GM23248 (cell line): ENCODE results near the gene CPED1. TPM values are rescaled to one million over a fixed set of nuclear protein-coding genes. Genes with fewer than 3 reads are reported as not detected.
"Not testable (repeated sequence)": the region's sequence is repeated elsewhere in the genome, so short reads cannot be mapped to it uniquely, and the experiment has no call there.

Source experiments
- DNase-seq: peaks from one replicate; pipeline ENCODE4 v3.0.0-alpha.2; 2015
- H2AFZ ChIP-seq: fragments of 200-600 bp; sonication (generic); 2 replicates; pipeline ENCODE4 v1.6.1; 2016; ENCODE audit warnings: antibody characterized with exemption
- H3F3A ChIP-seq: fragments of 200-600 bp; sonication (generic); 2 replicates; pipeline ENCODE4 v1.6.1; 2016; ENCODE audit warnings: mild to moderate bottlenecking, antibody characterized with exemption, mixed run types; ENCODE audit not compliant: insufficient read depth
- H3K27ac ChIP-seq: fragments of 200-600 bp; sonication (generic); 2 replicates; pipeline ENCODE4 v1.5.1; 2016; ENCODE audit warnings: mild to moderate bottlenecking
- H3K27me3 ChIP-seq: fragments of 200-600 bp; sonication (generic); replicated peaks from 2 replicates; pipeline ENCODE4 v1.6.1; 2016; ENCODE audit warnings: mild to moderate bottlenecking; ENCODE audit not compliant: insufficient read depth
- H3K36me3 ChIP-seq: fragments of 200-600 bp; sonication (generic); 2 replicates; pipeline ENCODE4 v1.6.1; 2016; ENCODE audit warnings: low read depth, mild to moderate bottlenecking
- H3K4me1 ChIP-seq: fragments of 200-600 bp; sonication (generic); 2 replicates; pipeline ENCODE4 v1.6.1; 2016; ENCODE audit warnings: mild to moderate bottlenecking; ENCODE audit not compliant: insufficient read depth
- H3K4me2 ChIP-seq: fragments of 200-600 bp; sonication (generic); one replicate; pipeline ENCODE4 v1.6.1; 2016; ENCODE audit warnings: mild to moderate bottlenecking; ENCODE audit not compliant: unreplicated experiment
- H3K4me3 ChIP-seq: fragments of 200-600 bp; sonication (generic); 2 replicates; pipeline ENCODE4 v1.5.1; 2016; ENCODE audit warnings: mild to moderate bottlenecking
- H3K79me2 ChIP-seq: fragments of 200-600 bp; sonication (generic); 2 replicates; pipeline ENCODE4 v1.6.1; 2016; ENCODE audit warnings: mild to moderate bottlenecking; ENCODE audit not compliant: insufficient read depth
- H3K9ac ChIP-seq: fragments of 200-600 bp; sonication (generic); 2 replicates; pipeline ENCODE4 v1.6.1; 2016; ENCODE audit warnings: mild to moderate bottlenecking
- H3K9me2 ChIP-seq: fragments of 200-600 bp; sonication (generic); 2 replicates; pipeline ENCODE4 v1.6.1; 2016; ENCODE audit warnings: mixed run types, mild to moderate bottlenecking, moderate library complexity; ENCODE audit not compliant: insufficient read depth
- H3K9me3 ChIP-seq: fragments of 200-600 bp; sonication (generic); one replicate; pipeline ENCODE4 v1.6.1; 2017; ENCODE audit warnings: low read depth
- H4K20me1 ChIP-seq: fragments of 200-600 bp; sonication (generic); 2 replicates; pipeline ENCODE4 v1.6.0; 2016; ENCODE audit not compliant: insufficient read depth
- EZH2 ChIP-seq: fragments of 200-600 bp; sonication (generic); IDR thresholded peaks from 2 replicates; pipeline ENCODE4 v1.6.1; 2018; ENCODE audit warnings: antibody characterized with exemption, mild to moderate bottlenecking; ENCODE audit not compliant: insufficient read depth, poor library complexity, severe bottlenecking
- EZH2phosphoT487 ChIP-seq: fragments of 200-600 bp; sonication (generic); IDR thresholded peaks from 2 replicates; pipeline ENCODE4 v1.6.1; 2018; ENCODE audit warnings: antibody characterized with exemption, moderate library complexity, mild to moderate bottlenecking, low read depth; ENCODE audit not compliant: insufficient read depth
- WGBS, 2 experiments: methylation state at CpG; one replicate each; pipeline ENCODE4 v1.1.6; 2015 to 2017; ENCODE audit warnings: low lambda C conversion rate in 2 of 2, low coverage in 1 of 2; ENCODE audit errors: missing lambda C conversion rate in 2 of 2; 5-methylcytosine and 5-hydroxymethylcytosine counted together
- in situ Hi-C: fragments of 300-500 bp; cut with MboI; formaldehyde crosslinking; loops from 2 replicates; pipeline ENCODE4 v1.15.0; 2020
- polyA plus RNA-seq: library from polyadenylated mRNA; unstranded; fragments of >200 nt; fragmentation: Nextera tagmentation; extraction: Ambion mirVana; gene quantifications from 2 replicates; pipeline ENCODE4 v1.2.1, GENCODE V29; 2016
- total RNA-seq: library from RNA; depleted of rRNA; stranded (reverse); fragments of >200 nt; shearing (Covaris generic); gene quantifications from 2 replicates; pipeline ENCODE4 v1.2.3, GENCODE V29; 2014

Gene CPED1
- total and polyA plus RNA-seq, 2 experiments from 2014 or later = 12.4 to 20.2 TPM

DNA sequence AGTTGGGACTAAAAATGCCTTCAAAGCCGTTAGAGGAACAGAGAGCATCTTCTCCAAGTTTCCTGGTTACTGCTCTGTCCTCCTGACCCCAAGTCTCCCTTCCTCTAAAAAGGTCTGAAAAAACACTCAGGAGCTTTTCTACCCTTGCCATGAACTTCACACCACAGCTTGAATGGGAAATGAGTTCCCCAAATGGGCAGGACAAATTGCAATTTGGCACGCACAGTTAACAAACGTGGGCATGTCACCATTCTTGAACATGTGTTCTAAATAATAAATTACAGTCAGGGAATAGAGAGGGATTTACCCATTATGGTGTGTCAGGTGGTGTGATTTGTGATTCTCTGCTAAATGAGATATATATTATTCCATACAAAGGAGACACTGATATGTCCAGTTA is 249.1 kb downstream of the CPED1 start:
- no peak overlapping the region for H3K27ac ChIP-seq
- H2AFZ ChIP-seq = no peak overlapping the region
- no peak overlapping the region for H3K4me3 ChIP-seq
- H3F3A ChIP-seq = no peaks in the 10 kb centered on the region
- no peak for DNase-seq
- no peaks in the 10 kb centered on the region for H4K20me1 ChIP-seq
- no peaks in the 10 kb centered on the region for H3K79me2 ChIP-seq
- H3K4me1 ChIP-seq = no peaks in the 10 kb centered on the region
- no peak overlapping the region for H3K4me2 ChIP-seq
- H3K27me3 ChIP-seq = no peaks in the 10 kb centered on the region
- WGBS, 2 experiments = 70% methylated on average over 3 of the region's 3 CpGs
- no peaks in the 10 kb centered on the region for H3K36me3 ChIP-seq
- no peaks in the 10 kb centered on the region for H3K9me3 ChIP-seq
- H3K9me2 ChIP-seq = no peaks in the 10 kb centered on the region
- no peak overlapping the region for H3K9ac ChIP-seq
- in situ Hi-C loops = no loop called here
- no peak for TF ChIP-seq EZH2phosphoT487
- TF ChIP-seq EZH2 = no peak

DNA sequence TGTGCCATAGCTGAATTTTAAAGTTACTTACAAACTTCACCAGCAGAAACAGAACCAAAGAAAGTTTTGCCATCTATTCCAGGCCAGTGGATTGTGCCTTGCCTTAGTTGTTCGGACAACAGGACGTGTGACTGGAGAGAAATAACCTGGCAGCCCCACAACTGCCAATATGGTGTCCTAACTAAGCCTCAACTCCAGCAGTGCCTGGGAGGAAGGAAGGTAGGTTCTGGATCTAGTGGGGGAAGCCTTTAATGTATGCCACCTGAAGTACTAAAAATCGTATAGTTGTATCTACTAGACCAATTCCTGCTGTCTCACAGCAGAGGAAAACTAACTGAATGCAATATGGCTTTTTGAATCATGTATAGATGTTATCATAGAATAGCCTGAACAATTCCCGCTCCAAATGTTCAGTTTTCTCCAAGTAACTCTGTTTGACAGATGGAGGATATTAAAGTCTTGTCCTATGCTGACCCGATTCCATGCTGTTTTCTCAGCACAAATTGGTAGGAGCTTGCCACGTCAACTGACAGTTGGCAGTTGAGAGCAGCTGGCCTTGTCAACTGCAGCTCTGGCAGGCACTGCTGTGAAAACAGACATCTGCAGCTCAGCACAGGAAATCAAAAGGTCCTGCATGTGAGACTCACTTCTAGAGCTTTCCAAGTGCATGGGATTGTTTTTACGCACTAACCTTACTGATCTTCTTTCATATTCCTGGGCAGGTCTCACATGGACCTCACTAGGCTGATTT is 255.8 kb downstream of the CPED1 start:
- no peak for DNase-seq

DNA sequence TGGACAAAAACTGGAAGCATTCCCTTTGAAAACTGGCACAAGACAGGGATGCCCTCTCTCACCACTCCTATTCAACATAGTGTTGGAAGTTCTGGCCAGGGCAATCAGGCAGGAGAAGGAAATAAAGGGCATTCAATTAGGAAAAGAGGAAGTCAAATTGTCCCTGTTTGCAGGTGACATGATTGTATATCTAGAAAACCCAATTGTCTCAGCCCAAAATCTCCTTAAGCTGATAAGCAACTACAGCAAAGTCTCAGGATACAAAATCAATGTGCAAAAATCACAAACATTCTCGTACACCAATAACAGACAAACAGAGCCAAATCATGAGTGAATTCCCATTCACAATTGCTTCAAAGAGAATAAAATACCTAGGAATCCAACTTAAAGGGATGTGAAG is 262.9 kb downstream of the CPED1 start:
- H4K20me1 ChIP-seq, H3K27me3 ChIP-seq, H3K27ac ChIP-seq, H3F3A ChIP-seq, DNase-seq, in situ Hi-C loops, H2AFZ ChIP-seq, H3K9me3 ChIP-seq, H3K79me2 ChIP-seq, H3K9me2 ChIP-seq, H3K4me1 ChIP-seq, H3K9ac ChIP-seq, H3K4me3 ChIP-seq, H3K4me2 ChIP-seq, H3K36me3 ChIP-seq: not testable (repeated sequence)
- WGBS, 2 experiments = 90 to 91% methylated on average over 1 of the region's 1 CpG

More for the DNA sequence above, 255.8 kb downstream of the CPED1 start:
- H3K4me1 ChIP-seq = no peaks in the 10 kb centered on the region
- no peaks in the 10 kb centered on the region for H3K9me2 ChIP-seq
- no peaks in the 10 kb centered on the region for H3F3A ChIP-seq
- TF ChIP-seq EZH2 = no peak
- TF ChIP-seq EZH2phosphoT487 = no peak
- no peak overlapping the region for H2AFZ ChIP-seq
- H3K9me3 ChIP-seq = no peaks in the 10 kb centered on the region
- H3K27ac ChIP-seq = no peak overlapping the region
- no peak overlapping the region for H3K4me2 ChIP-seq
- peaks cover 10% of the 10 kb centered on the region; the same call in 1 of the 2 replicates for H3K36me3 ChIP-seq
- in situ Hi-C loops = no loop called here
- H3K27me3 ChIP-seq = no peaks in the 10 kb centered on the region
- no peaks in the 10 kb centered on the region for H3K79me2 ChIP-seq
- H3K4me3 ChIP-seq = no peak overlapping the region
- H4K20me1 ChIP-seq = no peaks in the 10 kb centered on the region
- WGBS, 2 experiments = 50 to 55% methylated on average over 7 of the region's 7 CpGs
- no peak overlapping the region for H3K9ac ChIP-seq

DNA sequence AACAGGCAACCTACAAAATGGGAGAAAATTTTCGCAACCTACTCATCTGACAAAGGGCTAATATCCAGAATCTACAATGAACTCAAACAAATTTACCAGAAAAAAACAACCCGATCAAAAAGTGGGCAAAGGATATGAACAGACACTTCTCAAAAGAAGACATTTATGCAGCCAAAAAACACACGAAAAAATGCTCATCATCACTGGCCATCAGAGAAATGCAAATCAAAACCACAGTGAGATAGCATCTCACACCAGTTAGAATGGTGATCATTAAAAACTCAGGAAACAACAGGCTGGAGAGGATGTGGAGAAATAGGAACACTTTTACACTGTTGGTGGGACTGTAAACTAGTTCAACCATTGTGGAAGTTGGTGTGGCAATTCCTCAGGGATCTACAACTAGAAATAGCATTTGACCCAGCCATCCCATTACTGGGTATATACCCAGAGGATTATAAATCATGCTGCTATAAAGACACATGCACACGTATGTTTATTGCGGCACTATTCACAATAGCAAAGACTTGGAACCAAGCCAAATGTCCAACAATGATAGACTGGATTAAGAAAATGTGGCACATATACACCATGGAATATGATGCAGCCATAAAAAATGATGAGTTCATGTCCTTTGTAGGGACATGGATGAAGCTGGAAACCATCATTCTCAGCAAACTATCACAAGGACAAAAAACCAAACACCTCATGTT is 264.2 kb downstream of the CPED1 start:
- H3K27ac ChIP-seq, H4K20me1 ChIP-seq, H3K9me2 ChIP-seq, H3K4me1 ChIP-seq, H3K9me3 ChIP-seq, H3K36me3 ChIP-seq, DNase-seq, in situ Hi-C loops, H3K79me2 ChIP-seq, H3K27me3 ChIP-seq, H2AFZ ChIP-seq, H3K4me2 ChIP-seq, H3F3A ChIP-seq, H3K4me3 ChIP-seq, H3K9ac ChIP-seq: not testable (repeated sequence)
- 94 to 95% methylated on average over 5 of the region's 5 CpGs for WGBS, 2 experiments
